ENCODE data around the gene FOSB. TPM values are rescaled to one million over a fixed set of nuclear protein-coding genes. Genes with fewer than 3 reads are reported as not detected.
A peak's percentile ranks its signal among the peaks of the same experiment; 100 is the strongest.

The FOSB gene
- total RNA-seq, 5 donors from 2014 or later (not counting 1 experiment from before 2014, with no cell fraction given): 6.7 to 1,173 (median 10.4) TPM

DNA sequence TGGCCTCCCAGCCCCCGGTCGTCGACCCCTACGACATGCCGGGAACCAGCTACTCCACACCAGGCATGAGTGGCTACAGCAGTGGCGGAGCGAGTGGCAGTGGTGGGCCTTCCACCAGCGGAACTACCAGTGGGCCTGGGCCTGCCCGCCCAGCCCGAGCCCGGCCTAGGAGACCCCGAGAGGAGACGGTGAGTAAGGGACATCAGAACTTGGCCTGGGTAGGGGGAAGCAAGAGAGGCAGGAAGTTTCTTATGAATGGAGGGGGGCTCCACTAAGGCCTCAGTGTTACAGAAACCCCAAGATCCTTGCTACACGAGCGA, 2.9 kb downstream of the FOSB start:
- peaks cover 34% of the 10 kb centered on the region for H3K36me3 Mint-ChIP-seq
- H3K27ac Mint-ChIP-seq: peak overlapping the region in 1 of 2 donors; percentile 23
- 86% methylated on average over 7 of the region's 15 CpGs for WGBS (ENCODE audit: insufficient coverage)
- Histone ChIP-seq H3K4me3 (ENCODE audit: control insufficient read depth in 1 of 2, extremely low read depth in 1 of 2, low read length in 1 of 2) (no peak overlapping the region), H3K4me1 (ENCODE audit: control insufficient read depth in 1 of 2, extremely low read depth in 1 of 2, insufficient read depth in 2 of 2, low read length in 2 of 2) (peaks cover 12 to 55% of the 10 kb centered on the region in 2 experiments), H3K27ac (ENCODE audit: low read length) (no peak overlapping the region), H3K36me3 (ENCODE audit: control insufficient read depth in 2 of 2, extremely low read depth in 1 of 2, insufficient read depth in 1 of 2, low read length in 1 of 2) (no peaks in the 10 kb centered on the region), H3K27me3 (replicated peaks in 1 of 2; ENCODE audit: control insufficient read depth in 2 of 2, extremely low read depth in 1 of 2, insufficient read depth in 2 of 2, low read length in 1 of 2) (peaks cover 11 to 36% of the 10 kb centered on the region in 2 experiments), H3K9me3 (no peaks in the 10 kb centered on the region)
- H3K27me3 Mint-ChIP-seq: peaks cover 13 to 16% of the 10 kb centered on the region in 2 donors
- DNase-seq (no peak), ATAC-seq (replicated peaks in 1 of 4) (no peak)
- H3K9me3 Mint-ChIP-seq: no peaks in the 10 kb centered on the region
- peaks cover 41 to 50% (median 45%) of the 10 kb centered on the region in 3 donors for H3K4me1 Mint-ChIP-seq
- CTCF ChIA-PET: no interaction called here
- POLR2A ChIA-PET: interaction anchor here in 1 of 2 donors (0.6 kb wide), 1 partner anchor 36 kb away, joined by 3 read pairs; no protein-coding TSS in a partner anchor
- H3K4me3 Mint-ChIP-seq: peak overlapping the region; percentile 89 to 95 (median 89)

DNA sequence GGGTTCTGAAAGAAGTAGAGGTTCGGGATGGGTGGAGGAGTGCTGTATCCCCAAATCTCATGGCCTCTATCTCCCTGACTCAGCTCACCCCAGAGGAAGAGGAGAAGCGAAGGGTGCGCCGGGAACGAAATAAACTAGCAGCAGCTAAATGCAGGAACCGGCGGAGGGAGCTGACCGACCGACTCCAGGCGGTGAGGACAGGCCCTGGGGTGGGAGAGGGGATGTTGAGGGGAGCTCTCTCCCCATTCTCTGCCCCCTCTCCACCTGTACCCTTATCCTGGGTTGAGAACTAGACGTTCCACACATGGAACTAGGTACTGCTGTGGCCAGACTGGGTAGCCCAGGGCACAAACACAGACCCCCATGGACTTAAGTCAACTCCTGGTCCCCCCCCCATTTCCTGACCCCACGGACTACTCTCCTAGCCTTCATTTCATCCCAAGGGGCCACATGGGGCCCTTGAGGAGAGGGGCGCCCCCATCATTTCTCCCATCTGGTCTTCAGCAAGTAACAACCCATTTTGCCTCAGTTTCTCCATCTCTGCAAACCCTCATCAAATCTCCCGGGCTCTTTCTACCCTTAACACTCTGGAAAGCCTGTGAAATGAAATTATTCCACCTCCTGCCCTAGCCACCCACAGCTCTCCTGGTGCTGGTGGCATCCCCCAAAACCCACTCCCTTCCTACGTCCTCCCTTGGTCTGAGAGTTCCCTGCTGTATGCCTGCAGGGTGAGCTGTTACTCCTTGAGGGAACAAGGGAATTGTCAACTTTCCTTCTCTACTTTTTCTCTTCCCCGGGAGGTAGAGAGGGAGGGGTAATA, 3.5 kb downstream of the FOSB start:
- Histone ChIP-seq H3K27ac (ENCODE audit: low read length) (no peak overlapping the region), H3K4me3 (ENCODE audit: control insufficient read depth in 1 of 2, extremely low read depth in 1 of 2, low read length in 1 of 2) (no peak overlapping the region), H3K4me1 (ENCODE audit: control insufficient read depth in 1 of 2, extremely low read depth in 1 of 2, insufficient read depth in 2 of 2, low read length in 2 of 2) (peaks cover 12 to 58% of the 10 kb centered on the region in 2 experiments), H3K27me3 (replicated peaks in 1 of 2; ENCODE audit: control insufficient read depth in 2 of 2, extremely low read depth in 1 of 2, insufficient read depth in 2 of 2, low read length in 1 of 2) (peaks cover 11 to 33% of the 10 kb centered on the region in 2 experiments), H3K9me3 (no peaks in the 10 kb centered on the region), H3K36me3 (ENCODE audit: control insufficient read depth in 2 of 2, extremely low read depth in 1 of 2, insufficient read depth in 1 of 2, low read length in 1 of 2) (no peaks in the 10 kb centered on the region)
- ChIA-PET POLR2A (interaction anchor here in 1 of 2 donors (0.6 kb wide), 1 partner anchor 36 kb away, joined by 3 read pairs; no protein-coding TSS in a partner anchor), CTCF (interaction anchor here in 1 of 2 donors (0.7 kb wide), 1 partner anchor 32 kb away, joined by 3 read pairs; no protein-coding TSS in a partner anchor)
- H3K27me3 Mint-ChIP-seq: peaks cover 13 to 16% of the 10 kb centered on the region in 2 donors
- H3K36me3 Mint-ChIP-seq: peaks cover 34% of the 10 kb centered on the region
- peak in 1 of 35 experiments; percentile 38 for DNase-seq
- H3K4me3 Mint-ChIP-seq: peak overlapping the region in 2 of 3 donors; percentile 89 to 95
- peak overlapping the region in 1 of 2 donors; percentile 52 for H3K27ac Mint-ChIP-seq
- H3K4me1 Mint-ChIP-seq: peaks cover 42 to 51% (median 49%) of the 10 kb centered on the region in 3 donors
- no peaks in the 10 kb centered on the region for H3K9me3 Mint-ChIP-seq
- 51% methylated on average over 3 of the region's 16 CpGs for WGBS (ENCODE audit: insufficient coverage)
- no peak for ATAC-seq (replicated peaks in 1 of 4)

- Histone ChIP-seq H3K4me3 (ENCODE audit: control insufficient read depth in 1 of 2, extremely low read depth in 1 of 2, low read length in 1 of 2) (no peak overlapping the region), H3K27ac (ENCODE audit: low read length) (no peak overlapping the region), H3K9me3 (no peaks in the 10 kb centered on the region), H3K4me1 (ENCODE audit: control insufficient read depth in 1 of 2, extremely low read depth in 1 of 2, insufficient read depth in 2 of 2, low read length in 2 of 2) (peaks cover 12 to 58% of the 10 kb centered on the region in 2 experiments), H3K27me3 (replicated peaks in 1 of 2; ENCODE audit: control insufficient read depth in 2 of 2, extremely low read depth in 1 of 2, insufficient read depth in 2 of 2, low read length in 1 of 2) (peaks cover 11 to 31% of the 10 kb centered on the region in 2 experiments), H3K36me3 (ENCODE audit: control insufficient read depth in 2 of 2, extremely low read depth in 1 of 2, insufficient read depth in 1 of 2, low read length in 1 of 2) (no peaks in the 10 kb centered on the region)
- H3K36me3 Mint-ChIP-seq: peaks cover 34% of the 10 kb centered on the region
- H3K4me1 Mint-ChIP-seq: peaks cover 44 to 56% (median 54%) of the 10 kb centered on the region in 3 donors
- WGBS (ENCODE audit: insufficient coverage): 83% methylated on average over 1 of the region's 7 CpGs
- H3K27ac Mint-ChIP-seq: no peak overlapping the region
- peak overlapping the region in 2 of 3 donors; percentile 60 to 95 for H3K4me3 Mint-ChIP-seq
- no peaks in the 10 kb centered on the region for H3K9me3 Mint-ChIP-seq
- no peak for ATAC-seq (replicated peaks in 1 of 4)
- DNase-seq: no peak
- ChIA-PET POLR2A (interaction anchor here in 1 of 2 donors (1.6 kb wide), 1 partner anchor 33 kb away, joined by 7 read pairs; no protein-coding TSS in a partner anchor), CTCF (interaction anchor here in 1 of 2 donors (0.7 kb wide), 1 partner anchor 33 kb away, joined by 3 read pairs; no protein-coding TSS in a partner anchor)
- H3K27me3 Mint-ChIP-seq: peaks cover 13 to 16% of the 10 kb centered on the region in 2 donors
Observed at GRCh38 chr19:45471931-45472562, 4.3 kb downstream of the FOSB start.

DNA sequence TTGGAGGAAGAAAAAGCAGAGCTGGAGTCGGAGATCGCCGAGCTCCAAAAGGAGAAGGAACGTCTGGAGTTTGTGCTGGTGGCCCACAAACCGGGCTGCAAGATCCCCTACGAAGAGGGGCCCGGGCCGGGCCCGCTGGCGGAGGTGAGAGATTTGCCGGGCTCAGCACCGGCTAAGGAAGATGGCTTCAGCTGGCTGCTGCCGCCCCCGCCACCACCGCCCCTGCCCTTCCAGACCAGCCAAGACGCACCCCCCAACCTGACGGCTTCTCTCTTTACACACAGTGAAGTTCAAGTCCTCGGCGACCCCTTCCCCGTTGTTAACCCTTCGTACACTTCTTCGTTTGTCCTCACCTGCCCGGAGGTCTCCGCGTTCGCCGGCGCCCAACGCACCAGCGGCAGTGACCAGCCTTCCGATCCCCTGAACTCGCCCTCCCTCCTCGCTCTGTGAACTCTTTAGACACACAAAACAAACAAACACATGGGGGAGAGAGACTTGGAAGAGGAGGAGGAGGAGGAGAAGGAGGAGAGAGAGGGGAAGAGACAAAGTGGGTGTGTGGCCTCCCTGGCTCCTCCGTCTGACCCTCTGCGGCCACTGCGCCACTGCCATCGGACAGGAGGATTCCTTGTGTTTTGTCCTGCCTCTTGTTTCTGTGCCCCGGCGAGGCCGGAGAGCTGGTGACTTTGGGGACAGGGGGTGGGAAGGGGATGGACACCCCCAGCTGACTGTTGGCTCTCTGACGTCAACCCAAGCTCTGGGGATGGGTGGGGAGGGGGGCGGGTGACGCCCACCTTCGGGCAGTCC, 5.0 kb downstream of the FOSB start:
- 46% methylated on average over 22 of the region's 44 CpGs for WGBS (ENCODE audit: insufficient coverage)
- ChIA-PET CTCF (interaction anchor here in 1 of 2 donors (0.7 kb wide), 1 partner anchor 34 kb away, joined by 11 read pairs; no protein-coding TSS in a partner anchor), POLR2A (interaction anchor here in 1 of 2 donors (0.6 to 1.6 kb wide), 3 partner anchors 27 to 136 kb away, joined by 5 to 10 read pairs (median 7); no protein-coding TSS in a partner anchor)
- Histone ChIP-seq H3K4me1 (ENCODE audit: control insufficient read depth in 1 of 2, extremely low read depth in 1 of 2, insufficient read depth in 2 of 2, low read length in 2 of 2) (peaks cover 13 to 60% of the 10 kb centered on the region in 2 experiments), H3K9me3 (no peaks in the 10 kb centered on the region), H3K36me3 (ENCODE audit: control insufficient read depth in 2 of 2, extremely low read depth in 1 of 2, insufficient read depth in 1 of 2, low read length in 1 of 2) (no peaks in the 10 kb centered on the region), H3K4me3 (ENCODE audit: control insufficient read depth in 1 of 2, extremely low read depth in 1 of 2, low read length in 1 of 2) (no peak overlapping the region), H3K27me3 (replicated peaks in 1 of 2; ENCODE audit: control insufficient read depth in 2 of 2, extremely low read depth in 1 of 2, insufficient read depth in 2 of 2, low read length in 1 of 2) (peaks cover 11 to 31% of the 10 kb centered on the region in 2 experiments), H3K27ac (ENCODE audit: low read length) (no peak overlapping the region)
- Mint-ChIP-seq H3K27ac (no peak overlapping the region), H3K9me3 (no peaks in the 10 kb centered on the region), H3K36me3 (peaks cover 34% of the 10 kb centered on the region), H3K4me1 (peaks cover 46 to 58% (median 57%) of the 10 kb centered on the region in 3 donors), H3K4me3 (peak overlapping the region in 1 of 3 donors; percentile 95), H3K27me3 (peaks cover 13 to 16% of the 10 kb centered on the region in 2 donors)
- DNase-seq: peak in 3 of 35 experiments; percentile 33 to 59 (median 43)
- no peak for ATAC-seq (replicated peaks in 1 of 4)

- DNase-seq (no peak), ATAC-seq (replicated peaks in 1 of 4) (no peak)
- ChIA-PET CTCF (interaction anchor here in 1 of 2 donors (0.7 kb wide), 1 partner anchor 34 kb away, joined by 11 read pairs; no protein-coding TSS in a partner anchor), POLR2A (interaction anchor here in 1 of 2 donors (1.0 to 1.6 kb wide), 2 partner anchors 28 to 34 kb away, joined by 5 to 7 read pairs; no protein-coding TSS in a partner anchor)
- Histone ChIP-seq H3K36me3 (ENCODE audit: control insufficient read depth in 2 of 2, extremely low read depth in 1 of 2, insufficient read depth in 1 of 2, low read length in 1 of 2) (no peaks in the 10 kb centered on the region), H3K4me1 (ENCODE audit: control insufficient read depth in 1 of 2, extremely low read depth in 1 of 2, insufficient read depth in 2 of 2, low read length in 2 of 2) (peaks cover 13 to 62% of the 10 kb centered on the region in 2 experiments), H3K27me3 (replicated peaks in 1 of 2; ENCODE audit: control insufficient read depth in 2 of 2, extremely low read depth in 1 of 2, insufficient read depth in 2 of 2, low read length in 1 of 2) (peaks cover 11 to 31% of the 10 kb centered on the region in 2 experiments), H3K27ac (ENCODE audit: low read length) (no peak overlapping the region), H3K4me3 (ENCODE audit: control insufficient read depth in 1 of 2, extremely low read depth in 1 of 2, low read length in 1 of 2) (no peak overlapping the region), H3K9me3 (no peaks in the 10 kb centered on the region)
- Mint-ChIP-seq H3K27ac (no peak overlapping the region), H3K4me1 (peaks cover 51 to 60% (median 57%) of the 10 kb centered on the region in 3 donors), H3K9me3 (no peaks in the 10 kb centered on the region), H3K27me3 (peaks cover 13 to 16% of the 10 kb centered on the region in 2 donors), H3K36me3 (peaks cover 34% of the 10 kb centered on the region), H3K4me3 (peak overlapping the region in 1 of 3 donors; percentile 80)
- 0% methylated on average over 1 of the region's 5 CpGs for WGBS (ENCODE audit: insufficient coverage)
Observed at GRCh38 chr19:45473367-45473681, 5.5 kb downstream of the FOSB start.

All from T-cell (primary cell).